ENCODE results near the gene PTPN3. TPM values are rescaled to one million over a fixed set of nuclear protein-coding genes. Genes with fewer than 3 reads are reported as not detected.

The PTPN3 gene
- total RNA-seq, 1 donor from 2014 or later = 1.1 TPM

GRCh38 chr9:109458453-109459211 lies 39.5 kb downstream of the PTPN3 start:
- Mint-ChIP-seq H3K27me3 (ENCODE audit: low read depth) (no peaks in the 10 kb centered on the region), H3K4me3 (no peak overlapping the region), H3K9me3 (no peaks in the 10 kb centered on the region), H3K27ac (ENCODE audit: unreplicated experiment) (no peak overlapping the region), H3K4me1 (no peaks in the 10 kb centered on the region), H3K36me3 (ENCODE audit: low read depth) (no peaks in the 10 kb centered on the region)
- no peak for TF ChIP-seq CTCF (conservative IDR thresholded peaks at IDR 0.05)
- DNase-seq (ENCODE audit: low read depth, low spot score) = no peak

GRCh38 chr9:109456811-109457210 lies 41.3 kb downstream of the PTPN3 start:
- no peak overlapping the region for H3K27ac Mint-ChIP-seq (ENCODE audit: unreplicated experiment)
- TF ChIP-seq CTCF (conservative IDR thresholded peaks at IDR 0.05) = no peak
- no peak overlapping the region for H3K4me3 Mint-ChIP-seq
- H3K27me3 Mint-ChIP-seq (ENCODE audit: low read depth) = no peaks in the 10 kb centered on the region
- no peaks in the 10 kb centered on the region for H3K4me1 Mint-ChIP-seq
- DNase-seq (ENCODE audit: low read depth, low spot score) = no peak
- no peaks in the 10 kb centered on the region for H3K9me3 Mint-ChIP-seq
- H3K36me3 Mint-ChIP-seq (ENCODE audit: low read depth) = no peaks in the 10 kb centered on the region

GRCh38 chr9:109455861-109456260 lies 42.2 kb downstream of the PTPN3 start:
- Mint-ChIP-seq H3K27ac (ENCODE audit: unreplicated experiment) (no peak overlapping the region), H3K4me1 (no peaks in the 10 kb centered on the region), H3K4me3 (no peak overlapping the region), H3K27me3 (ENCODE audit: low read depth) (no peaks in the 10 kb centered on the region), H3K36me3 (ENCODE audit: low read depth) (no peaks in the 10 kb centered on the region), H3K9me3 (no peaks in the 10 kb centered on the region)
- DNase-seq (ENCODE audit: low read depth, low spot score) = no peak
- no peak for TF ChIP-seq CTCF (conservative IDR thresholded peaks at IDR 0.05)

- Mint-ChIP-seq H3K4me3 (no peak overlapping the region), H3K4me1 (no peaks in the 10 kb centered on the region), H3K27me3 (ENCODE audit: low read depth) (no peaks in the 10 kb centered on the region), H3K9me3 (no peaks in the 10 kb centered on the region), H3K36me3 (ENCODE audit: low read depth) (no peaks in the 10 kb centered on the region), H3K27ac (ENCODE audit: unreplicated experiment) (no peak overlapping the region)
- no peak for DNase-seq (ENCODE audit: low read depth, low spot score)
- TF ChIP-seq CTCF (conservative IDR thresholded peaks at IDR 0.05) = no peak
These were observed 42.7 kb downstream of the PTPN3 start for GRCh38 chr9:109455391-109455790.

GRCh38 chr9:109454601-109455155 lies 43.4 kb downstream of the PTPN3 start:
- Mint-ChIP-seq H3K27ac (ENCODE audit: unreplicated experiment) (no peak overlapping the region), H3K4me3 (no peak overlapping the region), H3K9me3 (no peaks in the 10 kb centered on the region), H3K36me3 (ENCODE audit: low read depth) (no peaks in the 10 kb centered on the region), H3K27me3 (ENCODE audit: low read depth) (no peaks in the 10 kb centered on the region), H3K4me1 (no peaks in the 10 kb centered on the region)
- no peak for DNase-seq (ENCODE audit: low read depth, low spot score)
- TF ChIP-seq CTCF (conservative IDR thresholded peaks at IDR 0.05) = no peak

Measured in neural crest cell (in vitro differentiated cells).